GM19043 (cell line): ENCODE measurements around the gene KCNAB1.

Experiments
- ATAC-seq: cut with Tn5 transposase; IDR thresholded peaks from one replicate; pipeline ENCODE4 v1.9.1; 2021; ENCODE audit warnings: low read depth; ENCODE audit not compliant: unreplicated experiment

Gene KCNAB1

DNA sequence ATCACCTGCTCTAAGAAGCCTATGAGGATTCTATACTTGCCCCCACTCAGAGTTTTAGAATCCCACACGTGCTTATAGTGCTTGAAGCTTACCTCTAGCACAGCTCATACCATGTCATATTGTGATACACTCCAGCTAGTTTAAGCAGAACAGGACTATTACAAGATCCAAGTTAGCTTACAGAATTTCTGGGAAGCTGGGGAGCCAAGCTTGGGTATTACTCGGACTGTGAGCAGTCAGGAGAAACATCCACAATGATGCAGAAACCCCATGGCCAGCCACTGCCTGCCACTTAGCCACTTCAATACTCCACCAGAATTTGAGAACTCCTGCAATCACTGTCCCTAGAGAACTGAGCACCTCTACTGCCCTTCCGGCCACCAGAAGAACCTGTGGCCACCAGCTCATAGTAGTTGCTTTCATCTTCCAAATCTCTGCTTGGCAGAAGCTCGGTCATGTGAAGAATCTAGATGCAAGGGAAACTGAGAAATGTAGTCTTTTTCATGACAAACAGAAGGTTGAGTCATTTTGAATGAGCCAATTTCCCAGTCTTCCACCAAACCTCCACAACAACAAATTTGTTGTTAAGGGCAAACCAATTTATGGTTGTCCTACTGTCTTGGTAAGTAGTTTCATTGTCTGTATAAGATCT, 462.3 kb downstream of the KCNAB1 start:
- ATAC-seq = peak; percentile 64

DNA sequence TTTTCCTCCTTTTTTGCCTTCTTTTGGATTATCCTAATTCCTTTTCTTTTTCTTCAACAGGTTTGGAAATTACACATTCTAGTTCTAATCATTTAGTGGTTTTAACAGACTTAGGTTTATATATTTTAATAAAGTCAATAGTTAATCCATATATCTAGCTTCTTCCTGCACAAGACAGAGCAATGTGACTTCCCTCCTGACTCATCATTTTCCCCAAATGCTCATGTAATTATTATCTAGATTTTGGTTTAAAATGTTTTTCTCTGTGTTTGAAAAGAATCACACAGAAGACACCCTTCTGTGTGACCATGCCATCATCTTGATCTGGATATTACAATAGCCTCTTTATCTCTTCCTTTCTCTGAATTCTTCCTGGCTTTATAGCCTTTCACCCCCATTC, 463.1 kb downstream of the KCNAB1 start:
- ATAC-seq = no peak

DNA sequence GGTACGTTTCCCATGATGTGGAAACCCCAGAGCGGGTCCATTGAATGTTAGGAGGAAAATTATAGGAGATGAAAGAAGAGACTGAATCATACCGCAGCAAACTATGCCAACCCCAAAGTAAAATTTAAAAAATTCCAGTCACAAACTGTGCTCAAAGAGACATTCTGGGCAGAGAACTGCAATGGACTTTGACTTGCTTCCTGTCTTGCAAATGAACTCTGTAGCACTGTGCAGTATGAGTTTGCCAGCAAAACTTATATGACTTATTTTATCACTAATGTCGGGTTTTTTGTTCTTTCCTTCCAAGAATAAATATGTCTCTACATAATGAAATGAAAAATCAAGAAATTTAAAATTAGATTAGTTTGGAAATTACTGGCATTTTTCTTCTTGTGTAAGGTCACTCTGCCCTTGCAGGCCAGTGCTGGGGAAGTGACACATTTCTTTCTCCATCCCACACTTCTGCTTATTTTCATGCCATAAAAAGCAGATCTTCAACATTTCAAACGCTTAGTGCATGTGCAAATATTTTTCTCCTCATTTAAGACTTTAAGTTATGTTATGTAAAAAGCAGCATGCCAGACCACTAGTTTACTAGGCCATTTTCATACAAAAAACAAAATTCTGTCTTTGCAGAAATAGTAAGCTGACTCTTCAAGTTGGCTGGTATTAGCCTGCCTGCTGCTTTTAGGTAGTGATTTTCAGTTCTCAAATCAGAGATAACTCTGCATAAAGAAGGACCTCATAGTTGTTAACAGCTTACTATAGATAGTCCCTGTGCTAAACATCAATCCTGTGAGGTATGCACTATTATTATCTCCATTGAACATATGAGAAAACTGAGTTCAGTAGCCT, 466.8 kb downstream of the KCNAB1 start:
- no peak for ATAC-seq

DNA sequence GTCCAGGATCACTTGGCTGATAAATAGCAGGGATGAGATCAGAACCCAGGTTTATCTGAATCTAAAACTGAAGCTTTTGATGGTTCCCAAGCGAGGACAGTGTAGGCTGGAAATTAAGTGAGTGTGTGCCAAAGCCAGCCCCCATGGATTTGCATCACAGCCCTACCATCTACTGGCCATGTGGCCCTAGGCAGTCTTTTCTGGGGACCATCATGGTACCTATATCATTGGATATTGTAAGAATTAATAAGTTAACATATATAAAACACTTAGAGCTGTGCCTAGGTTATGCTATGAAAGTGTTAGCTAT, 467.3 kb downstream of the KCNAB1 start:
- ATAC-seq = no peak
